Measurements from ENCODE around the gene VSIG10. TPM values are rescaled to one million over a fixed set of nuclear protein-coding genes. Genes with fewer than 3 reads are reported as not detected.

VSIG10 gene
- total and polyA plus RNA-seq, 2 of the 13 experiments (the other 11 are each of a cell fraction or from before 2014, with no cell fraction given), result 25.6 to 42.5 TPM

DNA sequence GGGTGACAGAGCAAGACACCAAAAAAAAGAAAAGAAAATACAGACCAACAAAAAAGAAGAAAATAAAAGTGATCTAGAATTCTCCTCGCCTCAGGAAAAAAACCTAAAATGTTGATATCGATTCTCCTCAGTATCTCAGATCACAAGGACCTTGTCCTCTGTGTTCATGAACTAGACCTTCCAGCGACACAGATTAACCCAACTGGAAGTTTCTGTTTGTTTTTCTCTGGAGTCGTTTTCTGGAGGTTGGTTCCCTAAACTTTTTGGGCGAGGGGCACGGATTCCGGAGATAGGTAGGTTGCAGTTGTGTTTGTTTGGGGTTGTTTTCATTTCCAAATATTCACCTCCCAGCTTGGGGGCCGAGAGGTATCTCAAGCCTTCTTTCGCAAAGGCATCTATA is 87.9 kb downstream of the VSIG10 start (continued):
- TF ChIP-seq STAG1 (CRISPR knock-in tag; IDR thresholded peaks at IDR 0.05) (no peak), ZNF121 (CRISPR knock-in tag; IDR thresholded peaks at IDR 0.05) (no peak), ONECUT2 (CRISPR knock-in tag; IDR thresholded peaks at IDR 0.05) (peak; percentile 77), ZSCAN21 (CRISPR knock-in tag; IDR thresholded peaks at IDR 0.05; ENCODE audit: borderline replicate concordance) (no peak), NCOA2 (CRISPR knock-in tag; IDR thresholded peaks at IDR 0.05) (no peak), BCL6 (CRISPR knock-in tag; IDR thresholded peaks at IDR 0.05) (peak; percentile 62), ZNF589 (CRISPR knock-in tag; conservative IDR thresholded peaks at IDR 0.05) (no peak), ZFP36L2 (CRISPR knock-in tag; IDR thresholded peaks at IDR 0.05) (no peak), FOSL2 (CRISPR knock-in tag; IDR thresholded peaks at IDR 0.05) (no peak), ZNF101 (CRISPR knock-in tag; IDR thresholded peaks at IDR 0.05; ENCODE audit: borderline replicate concordance, low read depth) (no peak), MTF1 (CRISPR knock-in tag; IDR thresholded peaks at IDR 0.05) (no peak), PHF21A (CRISPR knock-in tag; IDR thresholded peaks at IDR 0.05) (peak; percentile 43; the same call in 1 of the 2 replicates), HOXA7 (CRISPR knock-in tag; IDR thresholded peaks at IDR 0.05) (no peak), ZNF296 (CRISPR knock-in tag; conservative IDR thresholded peaks at IDR 0.05) (no peak), ZNF543 (CRISPR knock-in tag; IDR thresholded peaks at IDR 0.05) (no peak), KAT7 (CRISPR knock-in tag; IDR thresholded peaks at IDR 0.05; ENCODE audit: borderline replicate concordance) (no peak), ATRX (CRISPR knock-in tag; IDR thresholded peaks at IDR 0.05; ENCODE audit: borderline replicate concordance) (no peak), SAP130 (CRISPR knock-in tag; IDR thresholded peaks at IDR 0.05; ENCODE audit: low read depth) (no peak), SKI (IDR thresholded peaks at IDR 0.05; ENCODE audit: partially characterized antibody) (peak; percentile 68), ZBTB7A (CRISPR knock-in tag; IDR thresholded peaks at IDR 0.05) (no peak), GFI1 (CRISPR knock-in tag; IDR thresholded peaks at IDR 0.05; ENCODE audit: borderline replicate concordance) (peak; percentile 12; the same call in 1 of the 2 replicates), ZEB1 (IDR thresholded peaks at IDR 0.05; ENCODE audit: insufficient replicate concordance, low read depth) (no peak), ATF7-NPFF (CRISPR knock-in tag; IDR thresholded peaks at IDR 0.05; ENCODE audit: low read depth) (no peak), SMAD3 (CRISPR knock-in tag; IDR thresholded peaks at IDR 0.05) (no peak), NR2F1 (CRISPR knock-in tag; IDR thresholded peaks at IDR 0.05) (0 out of 4 replicates have a peak, but pooled peaks of 1 of the 2 experiments have one; percentile 27)
- TF ChIP-seq, protein P1, sequence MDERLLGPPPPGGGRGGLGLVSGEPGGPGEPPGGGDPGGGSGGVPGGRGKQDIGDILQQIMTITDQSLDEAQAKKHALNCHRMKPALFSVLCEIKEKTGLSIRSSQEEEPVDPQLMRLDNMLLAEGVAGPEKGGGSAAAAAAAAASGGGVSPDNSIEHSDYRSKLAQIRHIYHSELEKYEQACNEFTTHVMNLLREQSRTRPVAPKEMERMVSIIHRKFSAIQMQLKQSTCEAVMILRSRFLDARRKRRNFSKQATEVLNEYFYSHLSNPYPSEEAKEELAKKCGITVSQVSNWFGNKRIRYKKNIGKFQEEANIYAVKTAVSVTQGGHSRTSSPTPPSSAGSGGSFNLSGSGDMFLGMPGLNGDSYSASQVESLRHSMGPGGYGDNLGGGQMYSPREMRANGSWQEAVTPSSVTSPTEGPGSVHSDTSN (CRISPR knock-in tag; IDR thresholded peaks at IDR 0.05), result no peak
- TF ChIP-seq, protein P2, sequence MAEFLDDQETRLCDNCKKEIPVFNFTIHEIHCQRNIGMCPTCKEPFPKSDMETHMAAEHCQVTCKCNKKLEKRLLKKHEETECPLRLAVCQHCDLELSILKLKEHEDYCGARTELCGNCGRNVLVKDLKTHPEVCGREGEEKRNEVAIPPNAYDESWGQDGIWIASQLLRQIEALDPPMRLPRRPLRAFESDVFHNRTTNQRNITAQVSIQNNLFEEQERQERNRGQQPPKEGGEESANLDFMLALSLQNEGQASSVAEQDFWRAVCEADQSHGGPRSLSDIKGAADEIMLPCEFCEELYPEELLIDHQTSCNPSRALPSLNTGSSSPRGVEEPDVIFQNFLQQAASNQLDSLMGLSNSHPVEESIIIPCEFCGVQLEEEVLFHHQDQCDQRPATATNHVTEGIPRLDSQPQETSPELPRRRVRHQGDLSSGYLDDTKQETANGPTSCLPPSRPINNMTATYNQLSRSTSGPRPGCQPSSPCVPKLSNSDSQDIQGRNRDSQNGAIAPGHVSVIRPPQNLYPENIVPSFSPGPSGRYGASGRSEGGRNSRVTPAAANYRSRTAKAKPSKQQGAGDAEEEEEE (CRISPR knock-in tag; IDR thresholded peaks at IDR 0.05; ENCODE audit: borderline replicate concordance), result no peak
- TF ChIP-seq, protein P3, sequence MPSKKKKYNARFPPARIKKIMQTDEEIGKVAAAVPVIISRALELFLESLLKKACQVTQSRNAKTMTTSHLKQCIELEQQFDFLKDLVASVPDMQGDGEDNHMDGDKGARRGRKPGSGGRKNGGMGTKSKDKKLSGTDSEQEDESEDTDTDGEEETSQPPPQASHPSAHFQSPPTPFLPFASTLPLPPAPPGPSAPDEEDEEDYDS (CRISPR knock-in tag; IDR thresholded peaks at IDR 0.05), result no peak
- TF ChIP-seq, protein P4, sequence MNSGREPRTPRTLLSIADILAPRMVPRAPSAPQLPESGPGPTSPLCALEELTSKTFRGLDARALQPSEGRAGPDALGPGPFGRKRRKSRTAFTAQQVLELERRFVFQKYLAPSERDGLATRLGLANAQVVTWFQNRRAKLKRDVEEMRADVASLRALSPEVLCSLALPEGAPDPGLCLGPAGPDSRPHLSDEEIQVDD (CRISPR knock-in tag; IDR thresholded peaks at IDR 0.05; ENCODE audit: borderline replicate concordance), result no peak
- TF ChIP-seq, protein P5, sequence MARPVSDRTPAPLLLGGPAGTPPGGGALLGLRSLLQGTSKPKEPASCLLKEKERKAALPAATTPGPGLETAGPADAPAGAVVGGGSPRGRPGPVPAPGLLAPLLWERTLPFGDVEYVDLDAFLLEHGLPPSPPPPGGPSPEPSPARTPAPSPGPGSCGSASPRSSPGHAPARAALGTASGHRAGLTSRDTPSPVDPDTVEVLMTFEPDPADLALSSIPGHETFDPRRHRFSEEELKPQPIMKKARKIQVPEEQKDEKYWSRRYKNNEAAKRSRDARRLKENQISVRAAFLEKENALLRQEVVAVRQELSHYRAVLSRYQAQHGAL (CRISPR knock-in tag; IDR thresholded peaks at IDR 0.05; ENCODE audit: not compliant biosample characterization), result no peak
